Adrenal gland (tissue), 5 donors: ENCODE results near the gene MLST8.

Experiments
- CTCF ChIP-seq, 6 experiments: fragments of 450-650 bp in 4 of 6; fragments of 200-600 bp in 2 of 6; sonication (generic) in 1 of 6; IDR thresholded peaks; 1 replicate in 5 of 6; 2 replicates in 1 of 6; pipeline versions ENCODE4 v1.5.1 to v1.8.0; 2016 to 2021; ENCODE audit warnings: antibody characterized with exemption in 6 of 6, mild to moderate bottlenecking in 2 of 6, moderate library complexity in 1 of 6
- POLR2A ChIP-seq, 2 donors: fragments of 450-650 bp; IDR thresholded peaks; one replicate each; pipeline ENCODE4 v1.6.1; 2017; ENCODE audit warnings: antibody characterized with exemption in 2 of 2, mild to moderate bottlenecking in 2 of 2, moderate library complexity in 1 of 2
- donor health status: DM: no; HTN: no; CAD: no.

- no peak for TF ChIP-seq CTCF (IDR thresholded peaks at IDR 0.05)
- no peak for TF ChIP-seq POLR2A (IDR thresholded peaks at IDR 0.05)
Measured at GRCh38 chr16:2189252-2189893, 15.9 kb upstream of the MLST8 start.
